ENCODE measurements around the gene ADGRV1. TPM values are rescaled to one million over a fixed set of nuclear protein-coding genes. Genes with fewer than 3 reads are reported as not detected.

ADGRV1 gene
- total RNA-seq, 1 experiment from 2014 or later = 64.8 TPM

DNA sequence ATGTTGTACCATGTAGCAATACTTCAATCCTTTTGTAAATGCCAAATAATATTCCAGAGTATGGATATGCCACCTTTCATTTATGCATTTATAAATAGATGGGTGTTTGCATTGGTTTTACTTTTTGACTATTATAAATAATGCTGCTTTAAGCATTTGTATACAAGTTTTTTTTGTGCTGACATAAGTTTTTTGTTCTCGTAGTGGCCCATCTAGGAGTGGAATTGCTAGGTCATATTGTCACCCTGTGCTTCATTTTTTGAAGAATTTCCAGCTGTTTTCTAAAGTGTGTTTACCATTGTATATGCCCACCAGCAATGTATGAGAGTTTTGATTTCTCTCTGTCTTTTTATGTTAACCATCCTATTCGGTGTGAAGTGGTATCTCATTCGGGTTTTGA, 6.9 kb downstream of the ADGRV1 start:
- TF ChIP-seq, protein P1, sequence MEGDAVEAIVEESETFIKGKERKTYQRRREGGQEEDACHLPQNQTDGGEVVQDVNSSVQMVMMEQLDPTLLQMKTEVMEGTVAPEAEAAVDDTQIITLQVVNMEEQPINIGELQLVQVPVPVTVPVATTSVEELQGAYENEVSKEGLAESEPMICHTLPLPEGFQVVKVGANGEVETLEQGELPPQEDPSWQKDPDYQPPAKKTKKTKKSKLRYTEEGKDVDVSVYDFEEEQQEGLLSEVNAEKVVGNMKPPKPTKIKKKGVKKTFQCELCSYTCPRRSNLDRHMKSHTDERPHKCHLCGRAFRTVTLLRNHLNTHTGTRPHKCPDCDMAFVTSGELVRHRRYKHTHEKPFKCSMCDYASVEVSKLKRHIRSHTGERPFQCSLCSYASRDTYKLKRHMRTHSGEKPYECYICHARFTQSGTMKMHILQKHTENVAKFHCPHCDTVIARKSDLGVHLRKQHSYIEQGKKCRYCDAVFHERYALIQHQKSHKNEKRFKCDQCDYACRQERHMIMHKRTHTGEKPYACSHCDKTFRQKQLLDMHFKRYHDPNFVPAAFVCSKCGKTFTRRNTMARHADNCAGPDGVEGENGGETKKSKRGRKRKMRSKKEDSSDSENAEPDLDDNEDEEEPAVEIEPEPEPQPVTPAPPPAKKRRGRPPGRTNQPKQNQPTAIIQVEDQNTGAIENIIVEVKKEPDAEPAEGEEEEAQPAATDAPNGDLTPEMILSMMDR (conservative IDR thresholded peaks at IDR 0.05) = no peak
- no peak overlapping the region for H3K27ac ChIP-seq (ENCODE audit: insufficient read length, low read depth, low read length)
- H2BK12ac ChIP-seq (ENCODE audit: insufficient read length, low read depth, low read length) = no peak overlapping the region
- DNase-seq = no peak
- no peak overlapping the region for H2BK20ac ChIP-seq (ENCODE audit: low read depth, low read length, poor library complexity, severe bottlenecking)
- H3K27me3 ChIP-seq (ENCODE audit: insufficient read depth, low read length) = no peaks in the 10 kb centered on the region
- H4K5ac ChIP-seq (ENCODE audit: insufficient read length, low read depth, low read length) = no peak overlapping the region
- Mint-ChIP-seq H3K4me3 (no peak overlapping the region), H3K27ac (peak overlapping the region in 1 of 3 experiments; percentile 46; a peak in 1 of 7 replicates), H3K27me3 (ENCODE audit: low read depth) (no peaks in the 10 kb centered on the region), H3K9me3 (peaks cover 45 to 53% of the 10 kb centered on the region in 2 experiments), H3K4me1 (peaks cover 52 to 65% of the 10 kb centered on the region in 2 experiments), H3K36me3 (ENCODE audit: insufficient read depth in 1 of 3, low read depth in 3 of 3) (peaks cover 17 to 50% (median 45%) of the 10 kb centered on the region in 3 experiments)
- H3K56ac ChIP-seq (ENCODE audit: insufficient read length, low read depth, low read length) = no peak overlapping the region
- H3K79me1 ChIP-seq (ENCODE audit: insufficient read depth, low read depth, low read length, poor library complexity, severe bottlenecking) = no peaks in the 10 kb centered on the region
- no peak overlapping the region for H3K4ac ChIP-seq (ENCODE audit: low read depth, low read length)
- H3K9ac ChIP-seq (ENCODE audit: extremely low read depth, insufficient read length, low read length) = no peak overlapping the region
- H2BK5ac ChIP-seq (ENCODE audit: insufficient read length, low read length) = no peak overlapping the region
- H4K20me1 ChIP-seq (ENCODE audit: control insufficient read depth, insufficient read depth, insufficient read length) = no peaks in the 10 kb centered on the region
- H3K18ac ChIP-seq (ENCODE audit: insufficient read length, low read depth, low read length) = no peak overlapping the region
- peaks cover 29% of the 10 kb centered on the region; the same call in 1 of the 2 replicates for H3K79me2 ChIP-seq (ENCODE audit: insufficient read depth, low read length)
- no peak overlapping the region for H2AK5ac ChIP-seq (ENCODE audit: insufficient read length, low read length)
- H3K23me2 ChIP-seq (ENCODE audit: insufficient read length, low read depth, low read length, poor library complexity, severe bottlenecking) = no peaks in the 10 kb centered on the region
- no peak overlapping the region for H2BK120ac ChIP-seq (ENCODE audit: low read depth, low read length, poor library complexity, severe bottlenecking)
- H2BK15ac ChIP-seq (ENCODE audit: low read depth, low read length) = no peak overlapping the region
- peaks cover 7% of the 10 kb centered on the region; the same call in 1 of the 2 replicates for H3K4me1 ChIP-seq (ENCODE audit: insufficient read depth, low read length)
- H3K9me3 ChIP-seq (ENCODE audit: control insufficient read depth, low read depth, low read length) = no peaks in the 10 kb centered on the region
- H3K4me2 ChIP-seq (ENCODE audit: insufficient read depth, insufficient read length, low read length) = no peak overlapping the region
- no peak overlapping the region for H3T11ph ChIP-seq (ENCODE audit: low read length)
- H2AFZ ChIP-seq (ENCODE audit: low read length) = no peak overlapping the region
- H4K91ac ChIP-seq (ENCODE audit: insufficient read length, low read depth, low read length) = no peak overlapping the region
- H3K23ac ChIP-seq (ENCODE audit: insufficient read length, low read depth, low read length) = no peak overlapping the region
- no CpG with 5 or more reads among the region's 3 CpGs for WGBS (ENCODE audit: extremely low coverage, insufficient read length, low lambda C conversion rate)
- no peak overlapping the region for H3K14ac ChIP-seq (ENCODE audit: insufficient read depth, low read length)
- H4K8ac ChIP-seq (replicated peaks; ENCODE audit: insufficient read length, low read depth, low read length) = no peak overlapping the region

All from H9 (cell line).